ENCODE measurements around the gene CNIH1.
"Not testable (repeated sequence)": the region's sequence is repeated elsewhere in the genome, so short reads cannot be mapped to it uniquely, and the experiment has no call there.

The CNIH1 gene

GRCh38 chr14:54425537-54426274, 15.5 kb downstream of the CNIH1 start:
- DNase-seq = no peak

DNA sequence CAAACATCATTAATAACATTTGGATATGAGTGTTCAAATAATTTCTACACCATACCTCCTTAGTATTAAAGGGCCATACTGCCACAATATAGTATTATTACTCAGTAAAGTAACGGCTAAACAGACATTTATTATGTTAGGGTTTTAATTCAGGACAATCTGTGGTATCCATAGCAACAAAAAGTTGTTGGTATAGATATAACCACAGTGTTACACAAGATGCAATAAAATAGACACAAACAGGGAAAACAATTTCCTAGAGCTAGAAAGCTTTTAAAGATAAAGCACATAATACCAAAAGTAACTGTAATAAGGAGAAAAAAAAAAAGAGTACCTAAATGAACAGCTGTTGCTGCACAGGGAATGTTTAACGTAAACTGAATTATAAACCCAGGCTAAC, 16.1 kb downstream of the CNIH1 start:
- DNase-seq = no peak

- no peak for DNase-seq
These were observed 16.7 kb downstream of the CNIH1 start for GRCh38 chr14:54424479-54424901.

DNA sequence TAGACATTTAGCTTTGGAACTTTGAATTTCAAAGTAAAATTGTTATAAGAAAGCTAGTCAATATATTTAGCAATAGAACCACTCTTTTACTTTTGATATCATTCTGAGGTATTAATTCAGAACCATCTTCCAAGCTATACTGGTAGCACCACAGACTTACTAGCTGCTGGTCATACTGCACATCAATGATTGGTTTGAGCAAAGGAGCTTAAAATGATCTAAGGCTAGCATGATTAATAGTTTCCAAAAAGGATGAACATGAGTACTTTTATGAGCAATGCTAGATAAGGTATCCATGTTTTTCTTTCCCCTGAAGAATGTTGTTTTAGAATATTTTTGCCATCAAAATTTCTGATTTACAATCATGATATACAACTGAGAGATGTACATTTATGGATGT, 17.2 kb downstream of the CNIH1 start:
- DNase-seq = no peak

GRCh38 chr14:54420478-54421142, 20.6 kb downstream of the CNIH1 start:
- DNase-seq = no peak

- no peak for DNase-seq
These were observed 29.8 kb downstream of the CNIH1 start for GRCh38 chr14:54411371-54411770.

- no peak for DNase-seq
These were observed 31.0 kb downstream of the CNIH1 start for GRCh38 chr14:54410215-54410614.

DNA sequence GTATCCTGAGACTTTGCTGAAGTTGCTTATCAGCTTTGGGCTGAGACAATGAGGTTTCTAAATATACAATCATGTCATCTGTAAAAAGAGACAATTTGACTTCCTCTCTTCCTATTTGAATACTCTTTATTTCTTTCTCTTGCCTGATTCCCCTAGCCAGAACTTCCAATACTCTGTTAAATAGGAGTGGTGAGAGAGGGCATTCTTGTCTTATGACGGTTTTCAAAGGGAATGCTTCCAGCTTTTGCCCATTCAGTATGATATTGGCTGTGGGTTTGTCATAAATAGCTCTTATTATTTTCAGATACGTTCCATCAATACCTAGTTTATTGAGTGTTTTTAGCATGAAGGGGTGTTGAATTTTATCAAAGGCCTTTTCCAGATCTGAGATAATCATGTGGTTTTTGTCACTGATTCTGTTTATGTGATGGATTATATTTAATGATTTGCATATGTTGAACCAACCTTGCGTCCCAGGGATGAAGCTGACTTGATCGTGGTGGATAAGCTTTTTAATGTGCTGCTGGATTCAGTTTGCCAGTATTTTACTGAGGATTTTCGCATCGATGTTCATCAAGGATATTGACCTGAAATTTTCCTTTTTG, 37.7 kb downstream of the CNIH1 start:
- DNase-seq = not testable (repeated sequence)

- DNase-seq = no peak
These were observed 41.6 kb downstream of the CNIH1 start for GRCh38 chr14:54399560-54399959.

GRCh38 chr14:54396493-54397335, 44.5 kb downstream of the CNIH1 start, which contains the start of gene CDKN3:
TSS of gene CDKN3 (plus strand) at chr14:54397007. CDS start at chr14:54397069, 62 bp downstream.
- peak; percentile 94 for DNase-seq

DNA sequence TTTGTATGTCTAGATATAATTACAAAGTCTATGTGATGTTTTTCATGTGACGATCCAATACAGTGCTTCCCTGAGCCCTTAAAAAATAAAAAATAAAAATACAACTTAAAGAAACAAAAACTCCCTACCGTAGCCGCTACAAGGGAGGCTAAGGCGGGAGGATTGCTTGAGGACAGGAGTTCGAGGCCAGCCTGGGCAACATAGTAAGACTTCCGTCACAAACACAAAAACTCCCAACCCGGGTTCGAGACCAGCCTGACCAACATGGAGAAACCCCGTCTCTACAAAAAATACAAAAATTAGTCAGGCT, 45.0 kb downstream of the CNIH1 start:
- DNase-seq = no peak

DNA sequence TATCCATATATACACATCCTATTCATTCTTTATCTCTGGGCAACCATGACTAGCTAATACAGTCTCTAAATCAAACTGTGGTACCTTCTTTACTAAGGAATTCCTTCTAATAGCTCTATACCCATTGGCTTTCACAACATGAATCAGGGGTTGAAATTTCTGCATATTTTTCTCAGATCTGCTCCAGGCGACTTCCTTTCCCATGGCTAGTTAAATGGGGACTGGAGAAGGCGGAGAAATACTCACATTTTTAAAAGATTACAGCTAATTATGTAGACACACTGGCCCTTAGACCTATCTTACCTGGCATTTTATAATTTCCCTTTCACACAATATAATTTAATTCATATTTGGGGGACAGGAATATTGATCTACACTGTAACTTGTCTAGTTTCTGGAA, 45.5 kb downstream of the CNIH1 start:
- DNase-seq = no peak

- no peak for DNase-seq
These were observed 45.9 kb downstream of the CNIH1 start for GRCh38 chr14:54395284-54395683.

GRCh38 chr14:54394596-54394995, 46.6 kb downstream of the CNIH1 start:
- no peak for DNase-seq

- not testable (repeated sequence) for DNase-seq
These were observed 47.9 kb downstream of the CNIH1 start for GRCh38 chr14:54392986-54393884.

GRCh38 chr14:54392131-54392859, 48.9 kb downstream of the CNIH1 start:
- DNase-seq = no peak

DNA sequence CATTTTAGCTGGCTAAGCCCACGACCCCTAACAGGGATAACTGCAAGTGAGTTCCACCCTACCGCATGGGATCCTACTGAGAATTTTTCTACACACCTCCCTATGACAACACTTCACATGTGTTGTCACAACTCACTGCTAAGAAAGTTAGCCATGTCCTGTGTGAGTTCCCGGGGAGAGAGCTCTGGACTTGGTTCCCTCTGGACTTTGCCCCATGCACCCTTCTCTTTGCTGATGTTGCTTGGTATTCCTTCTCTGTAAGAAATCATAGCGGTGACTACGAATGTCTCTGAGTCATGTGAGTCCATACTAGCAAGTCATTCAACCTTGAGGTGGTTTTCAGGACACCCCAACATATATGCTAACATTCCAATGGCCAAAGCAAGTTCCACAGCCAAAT, 53.8 kb downstream of the CNIH1 start:
- no peak for DNase-seq

DNA sequence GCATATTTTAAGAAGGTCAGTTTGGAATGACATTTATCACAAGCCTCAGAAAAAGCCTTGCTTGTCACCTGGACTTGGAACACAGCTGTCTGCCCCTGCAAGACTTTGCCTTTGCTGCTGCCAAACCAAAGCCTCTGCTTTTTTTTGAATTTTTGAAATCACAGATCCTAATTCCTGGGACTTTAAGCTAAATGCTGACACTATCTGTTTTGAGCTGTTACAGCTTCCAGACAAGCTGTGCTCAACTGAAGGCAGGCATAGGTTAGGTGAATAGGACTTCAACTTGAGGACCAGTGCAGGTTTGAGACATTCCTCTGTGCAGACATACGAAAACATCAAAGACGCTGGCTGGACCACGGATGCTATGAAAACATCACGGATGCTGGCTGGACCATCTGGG, 55.6 kb downstream of the CNIH1 start:
- DNase-seq = no peak

DNA sequence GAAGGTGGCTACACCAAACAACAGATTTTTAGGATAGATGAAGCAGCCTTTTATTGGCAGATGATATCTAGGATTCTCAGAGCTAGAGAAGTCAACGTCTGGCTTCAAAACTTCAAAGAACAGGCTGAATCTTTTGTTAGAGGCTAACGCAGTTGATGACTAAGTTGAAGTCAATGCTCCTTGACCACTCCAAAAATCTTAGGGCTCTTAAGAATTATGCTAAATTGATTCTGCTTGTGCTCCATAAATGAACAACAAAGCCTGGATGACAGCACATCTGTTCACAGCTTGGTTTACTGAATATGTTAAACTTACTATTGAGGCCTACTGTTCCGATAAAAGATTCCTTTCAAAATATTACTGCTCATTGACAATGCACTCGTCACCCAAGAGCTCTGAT, 57.3 kb downstream of the CNIH1 start:
- DNase-seq = no peak

GRCh38 chr14:54381821-54382220, 59.4 kb downstream of the CNIH1 start:
- DNase-seq = no peak

DNA sequence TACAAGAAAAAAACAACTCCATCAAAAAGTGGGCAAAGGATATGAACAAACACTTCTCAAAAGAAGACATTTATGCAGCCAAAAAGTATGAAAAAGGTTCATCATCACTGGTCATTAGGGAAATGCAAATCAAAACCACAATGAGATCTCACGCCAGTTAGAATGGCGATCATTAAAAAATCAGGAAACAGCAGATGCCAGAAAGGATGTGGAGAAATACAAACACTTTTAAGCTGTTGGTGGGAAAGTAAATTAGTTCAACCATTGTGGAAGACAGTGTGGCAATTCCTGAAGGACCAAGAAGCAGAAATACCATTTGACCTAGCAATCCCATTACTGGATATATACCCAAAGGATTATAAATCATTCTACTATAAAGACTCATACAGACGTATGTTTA, 60.6 kb downstream of the CNIH1 start:
- DNase-seq = not testable (repeated sequence)

DNA sequence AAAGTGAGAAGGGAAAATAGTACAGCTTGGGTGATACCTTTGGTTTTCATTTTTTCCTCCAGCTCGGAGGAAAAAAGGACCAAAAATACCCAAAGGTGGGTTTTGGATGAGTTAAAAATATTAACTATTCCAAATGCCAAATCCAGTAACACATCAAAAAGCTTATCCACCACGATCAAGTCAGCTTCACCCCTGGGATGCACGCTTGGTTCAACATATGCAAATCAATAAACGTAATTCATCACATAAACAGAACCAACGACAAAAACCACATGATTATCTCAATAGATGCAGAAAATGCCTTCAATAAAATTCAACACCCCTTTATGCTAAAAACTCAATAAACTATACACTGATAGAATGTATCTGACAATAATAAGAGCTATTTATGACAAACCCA, 62.3 kb downstream of the CNIH1 start:
- not testable (repeated sequence) for DNase-seq

Data from KG1 (cell line).